ENCODE measurements around the gene PCDHGB6.
"Not testable (repeated sequence)": the region's sequence is repeated elsewhere in the genome, so short reads cannot be mapped to it uniquely, and the experiment has no call there.

Gene PCDHGB6

DNA sequence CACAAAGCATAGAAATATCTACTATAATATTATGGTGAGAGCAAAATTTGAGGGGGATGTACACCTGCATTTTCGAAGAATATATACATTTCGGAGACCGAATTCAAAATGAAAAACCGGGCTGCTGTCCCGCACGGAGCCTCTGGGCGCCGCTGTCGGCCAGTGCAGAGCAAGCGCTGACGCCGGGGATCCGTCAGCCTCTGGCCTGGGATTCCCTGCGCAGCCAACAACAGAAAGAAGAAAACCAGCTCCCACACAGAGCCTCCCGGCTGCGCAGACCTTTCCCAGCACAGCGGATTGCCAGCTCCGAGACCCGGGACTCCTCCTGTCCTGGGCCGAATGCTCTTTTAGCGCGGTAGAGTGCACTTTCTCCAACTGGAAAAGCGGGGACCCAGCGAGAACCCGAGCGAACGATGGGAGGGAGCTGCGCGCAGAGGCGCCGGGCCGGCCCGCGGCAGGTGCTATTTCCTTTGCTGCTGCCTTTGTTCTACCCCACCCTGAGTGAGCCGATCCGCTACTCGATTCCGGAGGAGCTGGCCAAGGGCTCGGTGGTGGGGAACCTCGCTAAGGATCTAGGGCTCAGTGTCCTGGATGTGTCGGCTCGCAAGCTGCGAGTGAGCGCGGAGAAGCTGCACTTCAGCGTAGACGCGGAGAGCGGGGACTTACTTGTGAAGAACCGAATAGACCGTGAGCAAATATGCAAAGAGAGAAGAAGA is at the start of gene PCDHGB6:
PCDHGB6 (plus strand) TSS at position 232 of the 716 bp plus-strand sequence; CDS start at position 414, 182 bp downstream.
- peak; percentile 57 for DNase-seq

DNA sequence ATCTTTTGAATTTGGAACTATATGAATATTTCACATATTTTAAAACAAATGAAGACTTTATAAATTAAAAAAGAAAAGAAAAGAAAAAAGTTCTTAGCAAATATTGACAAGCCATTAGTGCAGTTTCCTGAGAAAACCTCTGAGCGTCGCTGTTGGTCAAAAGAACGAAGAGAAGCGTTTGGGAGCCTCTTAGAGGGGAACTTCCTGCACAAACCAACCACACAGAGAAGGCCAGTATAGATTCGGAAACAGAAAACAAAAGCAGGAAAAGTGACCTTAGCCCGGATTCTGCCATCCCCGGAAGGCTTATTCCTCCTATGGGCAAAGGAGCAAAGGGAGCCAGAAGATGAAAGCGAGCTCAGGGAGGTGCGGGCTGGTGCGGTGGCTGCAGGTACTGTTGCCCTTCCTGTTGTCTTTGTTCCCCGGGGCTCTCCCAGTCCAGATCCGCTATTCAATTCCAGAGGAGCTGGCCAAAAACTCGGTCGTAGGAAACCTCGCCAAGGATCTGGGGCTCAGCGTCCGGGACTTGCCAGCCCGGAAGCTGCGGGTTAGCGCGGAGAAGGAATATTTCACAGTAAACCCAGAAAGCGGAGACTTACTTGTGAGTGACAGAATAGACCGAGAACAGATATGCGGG is 47.9 kb upstream of the PCDHGB6 start, which contains the start of gene PCDHGB2:
PCDHGB2 (plus strand) TSS at position 205 of the 637 bp plus-strand sequence; CDS start at position 347, 142 bp downstream.
- DNase-seq = peak; percentile 68

DNA sequence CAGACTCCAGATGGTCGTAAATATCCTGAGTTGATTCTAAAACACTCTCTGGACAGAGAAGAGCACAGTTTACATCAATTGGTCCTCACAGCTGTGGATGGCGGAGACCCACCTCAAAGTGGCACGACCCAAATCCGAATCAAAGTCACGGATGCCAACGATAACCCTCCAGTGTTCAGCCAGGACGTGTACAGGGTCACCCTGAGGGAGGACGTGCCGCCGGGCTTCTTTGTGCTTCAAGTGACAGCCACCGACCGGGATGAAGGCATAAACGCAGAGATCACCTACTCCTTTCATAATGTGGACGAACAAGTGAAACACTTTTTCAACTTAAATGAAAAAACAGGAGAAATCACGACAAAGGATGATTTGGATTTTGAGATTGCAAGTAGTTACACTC is 47.1 kb upstream of the PCDHGB6 start:
- no peak for DNase-seq

DNA sequence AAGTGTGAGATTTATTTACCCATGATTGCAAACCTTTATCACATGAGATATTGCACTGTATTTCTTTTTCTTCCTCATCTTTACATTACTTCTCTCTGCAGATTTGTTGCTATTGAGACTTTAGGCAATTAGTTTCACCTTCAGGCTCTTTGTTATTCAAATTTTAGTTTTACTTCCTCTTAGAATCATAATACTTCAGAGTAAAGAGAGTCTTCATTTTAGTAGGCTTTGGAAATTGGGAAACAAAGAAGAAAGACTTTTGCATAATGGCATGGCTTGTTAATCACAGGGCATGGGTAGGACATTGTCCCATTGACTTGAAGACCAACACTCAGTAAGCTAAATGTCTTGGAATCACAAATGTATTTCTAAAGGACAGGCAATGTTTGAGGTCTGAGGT is 45.1 kb upstream of the PCDHGB6 start:
- no peak for DNase-seq

DNA sequence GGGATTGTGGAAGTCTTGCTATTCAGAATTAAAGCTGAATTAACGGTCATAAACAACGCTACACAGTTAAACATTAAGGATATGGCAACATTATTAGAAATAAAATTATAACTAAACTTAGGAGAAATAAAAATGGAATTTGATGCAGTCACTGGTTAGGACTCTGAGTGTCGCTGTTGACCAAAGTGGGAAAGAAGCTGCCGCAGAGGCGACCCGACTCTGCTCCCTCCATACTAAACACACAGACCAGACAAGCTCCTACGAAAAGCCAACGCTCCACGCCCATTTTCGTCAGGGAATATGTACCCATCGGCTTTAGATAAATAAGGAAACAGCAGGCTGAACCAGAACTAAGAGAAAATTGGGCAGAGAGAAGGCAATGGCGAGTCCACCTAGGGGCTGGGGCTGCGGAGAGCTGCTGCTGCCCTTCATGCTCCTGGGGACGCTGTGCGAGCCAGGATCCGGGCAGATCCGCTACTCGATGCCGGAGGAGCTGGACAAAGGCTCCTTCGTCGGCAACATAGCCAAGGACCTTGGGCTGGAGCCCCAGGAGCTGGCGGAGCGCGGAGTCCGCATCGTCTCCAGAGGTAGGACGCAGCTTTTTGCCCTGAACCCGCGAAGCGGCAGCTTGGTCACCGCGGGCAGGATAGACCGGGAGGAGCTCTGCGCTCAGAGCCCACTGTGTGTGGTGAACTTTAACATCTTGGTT is 43.7 kb upstream of the PCDHGB6 start, which contains the start of gene PCDHGA5:
PCDHGA5 (plus strand) TSS at position 211 of the 709 bp plus-strand sequence; CDS start at position 380, 169 bp downstream.
- DNase-seq = peak; percentile 21

DNA sequence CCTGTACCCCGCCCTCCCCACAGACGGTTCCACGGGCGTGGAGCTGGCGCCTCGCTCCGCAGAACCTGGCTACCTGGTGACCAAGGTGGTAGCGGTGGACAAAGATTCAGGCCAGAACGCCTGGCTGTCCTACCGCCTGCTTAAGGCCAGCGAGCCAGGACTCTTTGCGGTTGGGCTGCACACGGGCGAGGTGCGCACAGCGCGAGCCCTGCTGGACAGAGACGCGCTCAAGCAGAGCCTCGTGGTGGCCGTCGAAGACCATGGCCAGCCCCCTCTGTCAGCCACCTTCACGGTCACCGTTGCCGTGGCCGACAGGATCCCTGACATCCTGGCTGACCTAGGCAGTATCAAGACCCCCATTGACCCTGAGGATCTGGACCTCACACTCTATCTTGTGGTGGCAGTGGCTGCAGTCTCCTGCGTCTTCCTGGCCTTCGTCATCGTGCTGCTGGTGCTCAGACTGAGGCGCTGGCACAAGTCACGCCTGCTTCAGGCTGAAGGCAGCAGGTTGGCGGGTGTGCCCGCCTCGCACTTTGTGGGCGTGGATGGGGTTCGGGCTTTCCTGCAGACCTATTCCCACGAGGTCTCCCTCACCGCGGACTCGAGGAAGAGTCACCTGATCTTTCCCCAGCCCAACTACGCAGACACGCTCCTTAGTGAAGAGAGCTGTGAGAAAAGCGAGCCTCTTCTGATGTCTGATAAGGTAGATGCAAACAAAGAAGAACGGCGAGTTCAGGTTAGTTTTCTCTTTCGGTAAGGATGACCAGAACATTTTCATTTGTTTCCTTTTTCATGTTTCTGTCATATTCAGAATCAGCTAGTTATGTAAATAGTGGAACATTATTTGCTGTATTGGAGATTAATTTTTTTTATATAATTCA is 41.6 kb upstream of the PCDHGB6 start:
- DNase-seq = no peak

DNA sequence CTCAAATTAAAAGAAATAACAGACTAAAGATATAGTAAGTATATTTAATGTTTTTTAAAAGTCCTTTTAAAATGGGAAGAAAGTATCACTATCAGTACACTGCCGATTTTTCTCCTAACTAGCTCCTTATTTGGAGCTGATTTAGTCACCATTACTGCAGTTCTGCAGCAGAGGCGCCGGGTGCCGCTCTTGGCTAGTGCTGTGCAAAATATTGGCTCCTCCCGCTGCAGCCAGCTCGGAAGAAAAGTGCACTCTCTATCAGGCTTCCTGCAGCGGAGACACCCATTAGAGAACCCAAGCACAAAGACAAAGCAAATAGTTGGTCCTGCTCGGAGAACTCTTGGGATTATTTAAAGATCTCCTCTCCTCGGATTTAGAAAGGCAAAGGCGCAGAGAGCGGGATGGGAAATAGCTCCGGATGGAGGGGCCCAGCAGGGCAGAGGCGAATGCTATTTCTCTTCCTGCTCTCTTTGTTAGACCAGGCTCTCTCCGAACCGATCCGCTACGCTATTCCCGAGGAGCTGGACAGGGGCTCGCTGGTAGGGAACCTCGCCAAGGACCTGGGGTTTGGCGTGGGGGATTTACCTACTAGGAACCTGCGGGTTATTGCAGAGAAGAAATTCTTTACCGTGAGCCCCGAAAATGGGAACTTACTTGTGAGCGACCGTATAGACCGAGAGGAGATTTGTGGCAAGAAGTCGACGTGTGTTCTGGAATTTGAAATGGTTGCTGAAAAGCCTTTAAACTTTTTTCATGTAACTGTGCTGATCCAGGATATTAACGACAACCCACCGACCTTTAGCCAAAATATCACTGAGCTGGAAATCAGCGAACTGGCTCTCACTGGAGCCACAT is 37.6 kb upstream of the PCDHGB6 start, which contains the start of gene PCDHGB3:
PCDHGB3 (plus strand) TSS at position 249 of the 855 bp plus-strand sequence; CDS start at position 402, 153 bp downstream.
- peak; percentile 71 for DNase-seq

DNA sequence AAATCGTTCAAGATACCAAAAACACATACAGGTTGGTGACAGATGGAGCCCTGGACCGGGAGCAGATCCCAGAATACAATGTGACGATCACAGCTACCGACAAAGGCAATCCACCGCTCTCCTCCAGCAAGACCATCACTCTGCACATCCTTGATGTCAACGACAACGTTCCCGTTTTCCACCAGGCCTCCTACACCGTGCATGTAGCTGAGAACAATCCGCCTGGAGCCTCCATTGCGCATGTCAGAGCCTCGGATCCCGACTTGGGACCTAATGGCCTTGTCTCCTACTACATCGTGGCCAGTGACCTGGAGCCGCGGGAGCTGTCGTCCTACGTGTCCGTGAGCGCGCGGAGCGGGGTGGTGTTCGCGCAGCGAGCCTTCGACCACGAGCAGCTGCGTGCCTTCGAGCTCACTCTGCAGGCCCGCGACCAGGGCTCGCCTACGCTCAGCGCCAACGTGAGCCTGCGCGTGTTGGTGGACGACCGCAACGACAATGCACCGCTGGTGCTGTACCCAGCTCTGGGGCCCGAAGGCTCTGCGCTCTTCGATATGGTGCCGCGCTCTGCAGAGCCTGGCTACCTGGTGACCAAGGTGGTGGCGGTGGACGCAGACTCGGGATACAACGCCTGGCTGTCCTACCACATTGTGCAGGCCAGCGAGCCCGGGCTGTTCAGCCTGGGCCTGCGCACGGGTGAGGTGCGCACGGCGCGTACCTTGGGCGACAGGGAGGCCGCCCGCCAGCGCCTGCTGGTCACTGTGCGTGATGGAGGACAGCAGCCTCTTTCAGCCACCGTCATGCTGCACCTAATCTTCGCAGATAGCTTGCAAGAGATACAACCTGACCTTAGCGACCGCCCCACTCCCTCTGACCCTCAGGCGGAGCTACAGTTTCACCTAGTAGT is 36.0 kb upstream of the PCDHGB6 start:
- DNase-seq = no peak

DNA sequence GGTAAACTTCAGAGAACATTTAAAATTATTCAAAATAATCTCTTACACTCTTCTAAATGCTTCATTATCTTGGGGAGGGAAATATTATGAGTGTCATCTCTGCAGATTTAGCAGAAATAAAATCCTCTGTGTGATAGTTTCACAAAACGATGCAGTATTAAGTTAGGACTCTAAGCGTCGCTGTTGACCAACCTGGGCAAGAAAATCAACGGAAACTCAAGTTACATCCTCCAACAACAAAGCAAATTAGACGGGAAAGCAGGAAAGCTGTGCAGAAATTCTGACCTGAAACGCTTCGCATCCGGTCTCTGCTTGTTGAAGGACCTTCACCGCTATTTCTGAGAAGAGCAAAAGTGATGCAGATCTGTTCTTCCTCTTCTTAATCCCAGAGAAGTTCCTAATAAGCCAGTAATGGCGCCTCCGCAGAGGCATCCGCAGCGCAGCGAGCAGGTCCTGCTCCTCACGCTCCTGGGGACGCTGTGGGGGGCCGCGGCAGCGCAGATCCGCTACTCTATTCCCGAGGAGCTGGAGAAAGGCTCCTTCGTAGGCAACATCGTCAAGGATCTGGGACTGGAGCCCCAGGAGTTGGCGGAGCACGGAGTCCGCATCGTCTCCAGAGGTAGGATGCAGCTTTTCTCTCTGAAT is 34.0 kb upstream of the PCDHGB6 start, which contains the start of gene PCDHGA6:
PCDHGA6 (plus strand) TSS at position 219 of the 645 bp plus-strand sequence; CDS start at position 412, 193 bp downstream.
- peak; percentile 39 for DNase-seq

DNA sequence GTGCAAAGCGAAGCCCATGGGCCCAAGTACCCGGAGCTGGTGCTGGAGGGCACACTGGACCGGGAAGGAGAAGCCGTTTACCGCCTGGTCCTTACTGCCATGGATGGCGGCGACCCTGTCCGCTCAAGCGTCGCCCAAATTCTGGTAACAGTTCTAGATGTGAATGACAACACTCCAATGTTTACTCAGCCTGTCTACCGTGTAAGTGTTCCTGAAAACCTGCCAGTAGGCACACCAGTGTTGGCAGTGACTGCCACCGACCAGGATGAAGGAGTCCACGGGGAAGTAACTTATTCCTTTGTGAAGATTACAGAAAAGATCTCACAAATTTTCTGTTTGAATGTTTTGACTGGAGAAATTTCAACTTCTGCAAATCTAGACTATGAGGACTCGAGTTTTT is 33.2 kb upstream of the PCDHGB6 start:
- DNase-seq = no peak

DNA sequence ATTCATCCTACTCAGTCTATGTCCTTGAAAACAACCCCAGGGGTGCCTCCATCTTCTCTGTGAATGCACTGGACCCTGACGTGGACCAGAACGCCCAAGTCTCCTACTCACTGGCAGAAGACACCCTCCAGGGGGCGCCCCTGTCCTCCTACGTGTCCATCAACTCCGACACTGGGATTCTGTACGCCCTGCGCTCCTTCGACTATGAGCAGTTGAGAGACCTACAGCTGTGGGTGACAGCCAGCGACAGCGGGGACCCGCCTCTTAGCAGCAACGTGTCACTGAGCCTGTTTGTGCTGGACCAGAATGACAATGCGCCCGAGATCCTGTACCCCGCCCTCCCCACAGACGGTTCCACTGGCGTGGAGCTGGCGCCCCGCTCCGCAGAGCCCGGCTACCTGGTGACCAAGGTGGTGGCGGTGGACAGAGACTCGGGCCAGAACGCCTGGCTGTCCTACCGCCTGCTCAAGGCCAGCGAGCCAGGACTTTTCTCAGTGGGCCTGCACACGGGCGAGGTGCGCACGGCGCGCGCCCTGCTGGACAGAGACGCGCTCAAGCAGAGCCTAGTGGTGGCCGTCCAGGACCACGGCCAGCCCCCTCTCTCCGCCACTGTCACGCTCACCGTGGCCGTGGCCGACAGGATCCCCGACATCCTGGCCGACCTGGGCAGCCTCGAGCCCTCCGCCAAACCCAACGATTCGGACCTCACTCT is 32.2 kb upstream of the PCDHGB6 start:
- DNase-seq = not testable (repeated sequence)

DNA sequence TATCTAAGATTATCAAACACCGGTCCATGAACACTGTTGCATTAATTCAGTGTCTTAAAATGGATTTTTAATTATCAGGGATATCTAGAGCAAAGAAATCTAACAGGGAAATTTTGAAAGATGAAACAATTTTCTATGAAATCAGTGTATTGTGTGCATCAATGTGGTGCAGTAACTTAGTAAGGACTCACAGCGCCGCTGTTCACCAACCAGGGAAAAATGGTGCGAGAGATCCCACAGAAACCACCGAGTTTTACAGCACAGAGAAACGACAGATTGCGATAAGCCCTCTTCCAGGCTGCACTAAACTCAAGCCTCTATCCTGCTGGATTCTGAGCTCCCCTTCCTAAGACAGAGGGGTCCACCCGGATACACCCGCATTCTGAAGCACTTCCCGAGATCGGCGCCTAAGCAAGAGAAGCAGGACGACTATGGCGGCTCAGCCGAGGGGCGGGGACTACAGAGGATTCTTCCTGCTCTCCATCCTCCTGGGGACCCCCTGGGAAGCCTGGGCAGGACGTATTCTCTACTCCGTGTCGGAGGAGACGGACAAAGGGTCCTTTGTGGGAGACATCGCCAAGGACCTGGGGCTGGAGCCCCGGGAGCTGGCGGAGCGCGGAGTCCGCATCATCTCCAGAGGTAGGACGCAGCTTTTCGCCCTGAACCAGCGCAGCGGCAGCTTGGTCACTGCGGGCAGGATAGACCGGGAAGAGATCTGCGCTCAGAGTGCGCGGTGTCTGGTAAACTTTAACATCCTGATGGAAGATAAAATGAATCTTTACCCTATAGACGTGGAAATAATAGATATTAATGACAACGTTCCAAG is 25.1 kb upstream of the PCDHGB6 start, which contains the start of gene PCDHGA7:
PCDHGA7 (plus strand) TSS at position 274 of the 826 bp plus-strand sequence; CDS start at position 432, 158 bp downstream.
- peak; percentile 62 for DNase-seq

DNA sequence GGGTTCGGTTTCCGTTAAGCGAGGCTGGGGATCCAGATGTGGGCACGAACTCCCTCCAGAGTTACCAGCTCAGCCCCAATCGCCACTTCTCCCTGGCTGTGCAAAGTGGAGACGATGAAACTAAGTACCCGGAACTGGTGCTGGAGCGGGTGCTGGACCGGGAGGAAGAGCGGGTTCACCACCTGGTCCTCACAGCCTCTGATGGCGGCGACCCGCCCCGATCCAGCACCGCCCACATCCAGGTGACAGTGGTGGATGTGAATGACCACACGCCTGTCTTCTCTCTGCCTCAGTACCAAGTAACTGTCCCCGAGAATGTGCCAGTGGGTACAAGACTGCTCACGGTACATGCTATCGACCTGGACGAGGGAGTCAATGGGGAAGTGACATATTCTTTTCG is 24.5 kb upstream of the PCDHGB6 start:
- no peak for DNase-seq

DNA sequence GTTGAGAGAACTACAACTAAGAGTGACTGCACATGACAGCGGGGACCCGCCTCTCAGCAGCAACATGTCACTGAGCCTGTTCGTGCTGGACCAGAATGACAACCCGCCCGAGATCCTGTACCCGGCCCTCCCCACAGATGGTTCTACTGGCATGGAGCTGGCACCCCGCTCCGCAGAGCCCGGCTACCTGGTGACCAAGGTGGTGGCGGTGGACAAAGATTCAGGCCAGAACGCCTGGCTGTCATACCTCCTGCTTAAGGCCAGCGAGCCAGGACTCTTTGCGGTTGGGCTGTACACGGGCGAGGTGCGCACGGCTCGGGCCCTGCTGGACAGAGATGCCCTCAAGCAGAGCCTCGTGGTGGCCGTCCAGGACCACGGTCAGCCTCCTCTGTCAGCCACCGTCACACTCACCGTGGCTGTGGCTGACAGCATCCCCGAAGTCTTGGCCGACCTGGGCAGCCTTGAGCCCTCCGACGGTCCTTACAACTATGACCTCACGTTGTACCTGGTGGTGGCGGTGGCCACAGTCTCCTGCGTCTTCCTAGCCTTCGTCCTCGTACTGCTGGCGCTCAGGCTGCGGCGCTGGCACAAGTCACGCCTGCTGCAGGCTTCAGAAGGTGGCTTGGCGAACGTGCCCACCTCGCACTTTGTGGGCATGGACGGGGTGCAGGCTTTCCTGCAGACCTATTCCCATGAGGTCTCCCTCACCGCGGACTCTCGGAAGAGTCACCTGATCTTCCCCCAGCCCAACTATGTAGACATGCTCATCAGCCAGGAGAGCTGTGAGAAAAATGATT is 23.2 kb upstream of the PCDHGB6 start:
- no peak for DNase-seq

DNA sequence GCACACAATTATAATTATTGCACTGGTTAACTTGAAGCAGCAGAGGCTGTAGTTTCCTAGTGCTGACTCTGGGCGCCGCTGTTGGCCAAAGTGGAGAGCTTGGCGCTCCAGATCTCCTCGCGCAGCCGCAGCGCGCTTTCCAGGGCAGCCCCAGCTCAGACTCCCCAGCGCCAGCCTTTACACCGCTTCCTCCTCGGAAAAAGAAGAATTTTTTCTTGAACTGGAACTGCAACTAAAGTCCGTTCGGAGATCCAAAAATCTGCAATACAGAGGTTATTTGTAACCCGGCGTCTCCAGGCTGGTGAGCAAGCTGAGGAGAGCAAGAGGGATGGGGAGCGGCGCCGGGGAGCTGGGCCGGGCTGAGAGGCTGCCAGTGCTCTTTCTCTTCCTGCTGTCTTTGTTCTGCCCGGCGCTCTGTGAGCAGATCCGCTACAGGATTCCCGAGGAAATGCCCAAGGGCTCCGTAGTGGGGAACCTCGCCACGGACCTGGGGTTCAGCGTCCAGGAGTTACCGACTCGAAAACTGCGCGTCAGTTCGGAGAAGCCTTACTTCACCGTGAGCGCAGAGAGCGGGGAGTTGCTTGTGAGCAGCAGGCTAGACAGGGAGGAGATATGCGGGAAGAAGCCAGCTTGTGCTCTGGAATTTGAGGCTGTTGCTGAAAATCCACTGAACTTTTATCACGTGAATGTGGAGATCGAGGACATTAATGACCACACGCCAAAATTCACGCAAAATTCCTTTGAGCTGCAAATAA is 20.1 kb upstream of the PCDHGB6 start, which contains the start of gene PCDHGB4:
PCDHGB4 (plus strand) TSS at position 142 of the 755 bp plus-strand sequence; CDS start at position 329, 187 bp downstream.
- peak; percentile 44 for DNase-seq

DNA sequence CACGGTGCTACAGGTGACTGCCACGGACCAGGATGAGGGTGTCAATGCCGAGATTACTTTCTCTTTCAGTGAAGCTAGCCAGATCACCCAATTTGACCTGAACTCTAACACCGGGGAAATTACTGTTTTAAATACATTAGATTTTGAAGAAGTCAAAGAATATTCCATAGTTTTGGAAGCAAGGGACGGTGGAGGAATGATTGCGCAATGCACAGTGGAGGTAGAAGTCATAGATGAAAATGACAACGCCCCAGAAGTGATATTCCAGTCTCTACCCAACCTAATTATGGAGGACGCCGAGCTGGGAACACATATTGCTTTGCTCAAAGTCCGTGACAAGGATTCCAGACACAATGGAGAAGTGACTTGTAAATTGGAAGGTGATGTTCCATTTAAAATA is 19.2 kb upstream of the PCDHGB6 start:
- DNase-seq = no peak

Measured in EL (cell line).